Measurements from ENCODE around the gene ESRRA.

DNA sequence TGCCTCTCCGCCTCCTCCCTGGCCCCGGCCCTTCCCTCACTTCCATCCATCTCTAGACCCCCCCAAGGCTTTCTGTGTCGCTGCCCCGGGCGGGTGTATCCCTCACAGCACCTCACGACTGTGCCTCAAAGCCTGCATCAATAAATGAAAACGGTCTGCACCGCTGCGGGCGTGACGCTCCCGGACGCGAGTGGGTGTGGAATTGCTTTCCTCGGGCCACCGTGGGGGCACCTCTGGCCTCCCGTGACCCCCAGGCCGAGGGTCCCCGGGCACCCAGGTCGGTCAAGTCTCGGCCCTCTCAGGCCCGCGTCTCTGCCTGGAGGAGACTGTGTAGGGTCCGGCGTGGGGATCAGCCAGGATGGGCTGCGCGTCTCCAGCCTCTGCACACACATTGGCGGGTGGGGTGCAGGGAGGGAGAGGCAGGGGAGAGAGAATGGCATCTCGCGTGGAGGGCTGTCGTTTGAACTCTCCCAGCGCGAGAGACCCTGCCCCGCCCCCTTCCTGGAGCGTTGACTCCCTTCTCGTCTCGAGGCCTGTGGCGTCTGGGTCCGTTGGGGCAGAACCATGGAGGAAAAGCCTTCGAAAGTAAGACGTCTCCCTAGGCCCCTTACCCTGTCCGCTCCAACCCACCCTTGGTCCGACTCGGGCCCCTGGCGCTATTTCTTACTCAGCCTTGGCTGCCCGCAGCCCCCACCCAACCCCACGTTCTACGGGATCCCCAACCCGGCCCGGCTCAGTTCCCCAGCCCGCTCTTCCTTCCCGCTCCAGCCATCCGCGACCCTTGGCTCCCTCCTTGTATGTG is 5.3 kb upstream of the ESRRA start, which contains the start of gene CATSPERZ:
- TF ChIP-seq, protein P1, sequence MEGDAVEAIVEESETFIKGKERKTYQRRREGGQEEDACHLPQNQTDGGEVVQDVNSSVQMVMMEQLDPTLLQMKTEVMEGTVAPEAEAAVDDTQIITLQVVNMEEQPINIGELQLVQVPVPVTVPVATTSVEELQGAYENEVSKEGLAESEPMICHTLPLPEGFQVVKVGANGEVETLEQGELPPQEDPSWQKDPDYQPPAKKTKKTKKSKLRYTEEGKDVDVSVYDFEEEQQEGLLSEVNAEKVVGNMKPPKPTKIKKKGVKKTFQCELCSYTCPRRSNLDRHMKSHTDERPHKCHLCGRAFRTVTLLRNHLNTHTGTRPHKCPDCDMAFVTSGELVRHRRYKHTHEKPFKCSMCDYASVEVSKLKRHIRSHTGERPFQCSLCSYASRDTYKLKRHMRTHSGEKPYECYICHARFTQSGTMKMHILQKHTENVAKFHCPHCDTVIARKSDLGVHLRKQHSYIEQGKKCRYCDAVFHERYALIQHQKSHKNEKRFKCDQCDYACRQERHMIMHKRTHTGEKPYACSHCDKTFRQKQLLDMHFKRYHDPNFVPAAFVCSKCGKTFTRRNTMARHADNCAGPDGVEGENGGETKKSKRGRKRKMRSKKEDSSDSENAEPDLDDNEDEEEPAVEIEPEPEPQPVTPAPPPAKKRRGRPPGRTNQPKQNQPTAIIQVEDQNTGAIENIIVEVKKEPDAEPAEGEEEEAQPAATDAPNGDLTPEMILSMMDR (IDR thresholded peaks at IDR 0.05): no peak
- TF ChIP-seq POLR2A (IDR thresholded peaks at IDR 0.05) (no peak), EP300 (IDR thresholded peaks at IDR 0.05) (no peak)
